HCT116 (cell line): Measurements from ENCODE around the gene KCNG1. TPM values are rescaled to one million over a fixed set of nuclear protein-coding genes. Genes with fewer than 3 reads are reported as not detected.

Experiments
- ATAC-seq: fragments of 200-7000 bp; cut with Tn5 transposase; 2 replicates; pipeline ENCODE4 v1.9.1; 2020; ENCODE audit warnings: mild to moderate bottlenecking, moderate library complexity
- BruUV-seq: library from RNA; stranded (reverse); fragments of 400-500 nt; replicated peaks from 2 replicates; lab custom pipeline; 2021; lab: Mats Ljungman, UMichigan
- CTCF ChIA-PET: fragments of 300-600 bp; sonication (Branson Sonifier 250); formaldehyde crosslinking; loops from one replicate; lab custom pipeline; 2021; ENCODE audit warnings: antibody characterized with exemption; lab: Charles Lee
- POLR2A ChIA-PET: fragments of 300-600, 350-600 bp; sonication (Branson Sonifier 250); formaldehyde crosslinking; loops from one replicate; lab custom pipeline; 2021; ENCODE audit warnings: antibody characterized with exemption; lab: Charles Lee
- RAD21 ChIA-PET, 2 experiments: fragments of 300-600 bp; sonication (Branson Sonifier 250); formaldehyde crosslinking; loops; one replicate each; lab custom pipeline; 2023; ENCODE audit warnings: low total read pairs in 2 of 2; ENCODE audit not compliant: uncharacterized antibody in 2 of 2, unreplicated experiment in 2 of 2, low non-redundant PET in 1 of 2; lab: Charles Lee
- DNase-seq: peaks from one replicate; pipeline ENCODE4 v3.0.0-alpha.2; 2010; ENCODE audit warnings: low read depth, low spot score
- H2AFZ ChIP-seq: fragments of 200-600 bp; shearing (Covaris generic), sonication (generic); 2 replicates; pipeline ENCODE4 v1.6.1; 2017; ENCODE audit warnings: low read depth, mixed run types, mixed read lengths, antibody characterized with exemption, low read length; ENCODE audit not compliant: poor library complexity, severe bottlenecking
- H3K27ac ChIP-seq: 2 replicates; pipeline ENCODE4 v1.5.1; 2012; ENCODE audit warnings: low read depth, low read length
- H3K27me3 ChIP-seq: fragments of 200-600 bp; sonication (generic); 2 replicates; pipeline ENCODE4 v1.6.1; 2016; ENCODE audit warnings: mixed run types, low read length, mixed read lengths; ENCODE audit not compliant: insufficient read depth
- H3K36me3 ChIP-seq, 2 experiments: fragments of 200-500 bp in 1 of 2; fragments of 200-600 bp in 1 of 2; sonication (Bioruptor generic) in 1 of 2; sonication (generic) in 1 of 2; 2 replicates each; pipeline versions ENCODE4 v1.5.1 to v1.6.1; 2014 to 2016; ENCODE audit warnings: low read length in 2 of 2, inconsistent platforms in 1 of 2, mixed read lengths in 1 of 2, mixed run types in 1 of 2; ENCODE audit not compliant: insufficient read depth in 2 of 2, control insufficient read depth in 1 of 2
- H3K4me1 ChIP-seq, 2 experiments: fragments of 200-600 bp in 1 of 2; sonication (generic) in 1 of 2; 2 replicates each; pipeline versions ENCODE4 v1.5.1 to v1.6.1; 2012 to 2017; ENCODE audit warnings: low read length in 2 of 2, inconsistent platforms in 1 of 2, mild to moderate bottlenecking in 1 of 2, mixed read lengths in 1 of 2, mixed run types in 1 of 2, moderate library complexity in 1 of 2; ENCODE audit not compliant: insufficient read depth in 2 of 2, control insufficient read depth in 1 of 2
- H3K4me2 ChIP-seq: fragments of 200-600 bp; sonication (generic); 2 replicates; pipeline ENCODE4 v1.6.1; 2017; ENCODE audit warnings: mixed run types, low read length, mixed read lengths
- H3K4me3 ChIP-seq, 2 experiments: fragments of 200-600 bp in 1 of 2; sonication (generic) in 1 of 2; replicated peaks in 1 of 2; 2 replicates each; pipeline ENCODE4 v1.5.1; 2011 to 2016; ENCODE audit warnings: low read length in 2 of 2, control low read depth in 1 of 2, low read depth in 1 of 2, mild to moderate bottlenecking in 1 of 2, mixed read lengths in 1 of 2, mixed run types in 1 of 2
- H3K79me2 ChIP-seq: fragments of 200-600 bp; sonication (generic); 2 replicates; pipeline ENCODE4 v1.6.1; 2017; ENCODE audit warnings: mild to moderate bottlenecking, mixed run types, low read length, moderate library complexity, mixed read lengths; ENCODE audit not compliant: insufficient read depth
- H3K9ac ChIP-seq: fragments of 200-600 bp; sonication (generic); 2 replicates; pipeline ENCODE4 v1.6.1; 2016; ENCODE audit warnings: low read length, mixed read lengths
- H3K9me2 ChIP-seq: fragments of 200-600 bp; sonication (generic), shearing (Covaris generic); 2 replicates; pipeline ENCODE4 v1.6.1; 2017; ENCODE audit warnings: mixed run types, mild to moderate bottlenecking, moderate library complexity; ENCODE audit not compliant: insufficient read depth
- H3K9me3 ChIP-seq, 2 experiments: fragments of 200-500 bp in 1 of 2; fragments of 200-600 bp in 1 of 2; sonication (Bioruptor generic) in 1 of 2; sonication (generic) in 1 of 2; 2 replicates each; pipeline ENCODE4 v1.6.1; 2014 to 2017; ENCODE audit warnings: low read length in 2 of 2, mixed read lengths in 2 of 2, inconsistent platforms in 1 of 2, low read depth in 1 of 2, mild to moderate bottlenecking in 1 of 2, mixed run types in 1 of 2, moderate library complexity in 1 of 2; ENCODE audit not compliant: control insufficient read depth in 1 of 2, insufficient read depth in 1 of 2
- H4K20me1 ChIP-seq: fragments of 200-600 bp; sonication (generic), shearing (Covaris generic); 2 replicates; pipeline ENCODE4 v1.6.1; 2017; ENCODE audit warnings: mixed run types, mild to moderate bottlenecking, moderate library complexity; ENCODE audit not compliant: insufficient read depth
- ATF3 ChIP-seq: IDR thresholded peaks from 2 replicates; pipeline ENCODE4 v1.6.1; 2012
- CEBPB ChIP-seq: IDR thresholded peaks from 2 replicates; pipeline ENCODE4 v1.6.1; 2012; ENCODE audit warnings: low read depth
- CTCF ChIP-seq, 3 experiments: fragments of 200-600 bp in 1 of 3; sonication (generic) in 1 of 3; IDR thresholded peaks in 2 of 3; conservative IDR thresholded peaks in 1 of 3; 2 replicates each; pipeline ENCODE4 v1.5.1; 2012 to 2017; ENCODE audit warnings: low read depth in 2 of 3, low read length in 2 of 3, antibody characterized with exemption in 1 of 3, borderline replicate concordance in 1 of 3, control low read depth in 1 of 3, mild to moderate bottlenecking in 1 of 3, mixed read lengths in 1 of 3, mixed run types in 1 of 3, moderate library complexity in 1 of 3; ENCODE audit not compliant: insufficient read depth in 1 of 3
- ELF1 ChIP-seq: IDR thresholded peaks from 2 replicates; pipeline ENCODE4 v1.6.1; 2012; ENCODE audit warnings: low read depth, borderline replicate concordance
- FOSL1 ChIP-seq: IDR thresholded peaks from 2 replicates; pipeline ENCODE4 v1.6.1; 2012; ENCODE audit warnings: low read depth
- MAX ChIP-seq: IDR thresholded peaks from 2 replicates; pipeline ENCODE4 v1.6.1; 2012
- POLR2A ChIP-seq: IDR thresholded peaks from 2 replicates; pipeline ENCODE4 v1.7.0; 2011; ENCODE audit warnings: borderline replicate concordance; ENCODE audit not compliant: insufficient read depth, insufficient read length; ENCODE audit errors: extremely low read depth
- RAD21 ChIP-seq: IDR thresholded peaks from 2 replicates; pipeline ENCODE4 v1.6.1; 2012; ENCODE audit warnings: low read depth, mild to moderate bottlenecking
- REST ChIP-seq: IDR thresholded peaks from 2 replicates; pipeline ENCODE4 v1.6.1; 2012; ENCODE audit warnings: low read depth
- YY1 ChIP-seq: IDR thresholded peaks from 2 replicates; pipeline ENCODE4 v1.6.1; 2011; ENCODE audit warnings: low read length, low read depth, moderate library complexity, mild to moderate bottlenecking; ENCODE audit not compliant: insufficient replicate concordance; ENCODE audit errors: extremely low read depth
- ZFX ChIP-seq: fragments of 450-650 bp; IDR thresholded peaks from 2 replicates; pipeline ENCODE4 v1.6.1; 2017
- intact Hi-C: fragments of 100-400 bp; cut with micrococcal nuclease; formaldehyde crosslinking; loops from 2 replicates; pipeline ENCODE4 v1.10.0; 2022
- total RNA-seq: library from RNA; stranded (reverse); gene quantifications from one replicate; pipeline ENCODE4 v1.2.1, GENCODE V29; 2021; ENCODE audit not compliant: unreplicated experiment

KCNG1 gene
- total RNA-seq, 1 experiment from 2014 or later, result 54.6 TPM

- Histone ChIP-seq H3K4me2 (no peak overlapping the region), H3K9me2 (no peaks in the 10 kb centered on the region), H3K4me3 (no peak overlapping the region), H3K79me2 (no peaks in the 10 kb centered on the region), H3K9ac (no peak overlapping the region), H4K20me1 (no peaks in the 10 kb centered on the region), H2AFZ (no peak overlapping the region), H3K27me3 (no peaks in the 10 kb centered on the region), H3K4me1 (no peaks in the 10 kb centered on the region), H3K36me3 (peaks cover 0 to 2% of the 10 kb centered on the region in 2 experiments; a peak in 2 of 4 replicates), H3K9me3 (no peaks in the 10 kb centered on the region), H3K27ac (no peak overlapping the region)
- intact Hi-C loops, result no loop called here
- TF ChIP-seq CEBPB (no peak), CTCF (IDR thresholded peaks at IDR 0.05 in 2 of 3, conservative IDR thresholded peaks at IDR 0.05 in 1 of 3; ENCODE audit: borderline replicate concordance in 1 of 3, insufficient read depth in 1 of 3, low read depth in 2 of 3, low read length in 2 of 3) (no peak), FOSL1 (no peak), ATF3 (no peak), ZFX (no peak), POLR2A (no peak), MAX (no peak), REST (no peak), YY1 (no peak), RAD21 (no peak), ELF1 (no peak)
- POLR2A ChIA-PET, result no interaction called here
- RAD21 ChIA-PET, result no interaction called here
- CTCF ChIA-PET, result no interaction called here
- ATAC-seq (no peak), DNase-seq (no peak)
- BruUV-seq, result no TSS peak
Observed at GRCh38 chr20:51008718-51009117, 14.2 kb downstream of the KCNG1 start.
